Brain microvascular endothelial cell (primary cell): ENCODE data around the gene PRDM5.

Experiments
- DNase-seq: peaks from one replicate; pipeline ENCODE4 v3.0.0-alpha.2; 2020
- H3K27ac ChIP-seq: fragments of 250-450 bp; sonication (Bioruptor Pico); 2 replicates; pipeline ENCODE4 v1.5.1; 2020; ENCODE audit warnings: mild to moderate bottlenecking, moderate library complexity
- H3K27me3 ChIP-seq: fragments of 250-450 bp; sonication (Bioruptor Pico); replicated peaks from 2 replicates; pipeline ENCODE4 v1.5.1; 2020; ENCODE audit warnings: mild to moderate bottlenecking
- H3K36me3 ChIP-seq: fragments of 250-450 bp; sonication (Bioruptor Pico); replicated peaks from 2 replicates; pipeline ENCODE4 v1.5.1; 2020; ENCODE audit warnings: mild to moderate bottlenecking
- H3K4me3 ChIP-seq: 2 replicates; pipeline ENCODE4 v1.5.1; 2011; ENCODE audit warnings: low read depth, mild to moderate bottlenecking, control low read depth, low read length, moderate library complexity
- in situ Hi-C: cut with HindIII; loops from 2 replicates; pipeline ENCODE4 v1.10.0; 2017; ENCODE audit warnings: low sequenced_read_pairs, low pct_ligation_motif_present
- TF ChIP-seq, protein P1 (sequence below): IDR thresholded peaks from 2 replicates; pipeline ENCODE4 v1.5.1; 2011; ENCODE audit warnings: low read depth, mild to moderate bottlenecking, moderate library complexity, low read length, control low read depth, inconsistent platforms; ENCODE audit errors: missing control alignments

The PRDM5 gene

DNA sequence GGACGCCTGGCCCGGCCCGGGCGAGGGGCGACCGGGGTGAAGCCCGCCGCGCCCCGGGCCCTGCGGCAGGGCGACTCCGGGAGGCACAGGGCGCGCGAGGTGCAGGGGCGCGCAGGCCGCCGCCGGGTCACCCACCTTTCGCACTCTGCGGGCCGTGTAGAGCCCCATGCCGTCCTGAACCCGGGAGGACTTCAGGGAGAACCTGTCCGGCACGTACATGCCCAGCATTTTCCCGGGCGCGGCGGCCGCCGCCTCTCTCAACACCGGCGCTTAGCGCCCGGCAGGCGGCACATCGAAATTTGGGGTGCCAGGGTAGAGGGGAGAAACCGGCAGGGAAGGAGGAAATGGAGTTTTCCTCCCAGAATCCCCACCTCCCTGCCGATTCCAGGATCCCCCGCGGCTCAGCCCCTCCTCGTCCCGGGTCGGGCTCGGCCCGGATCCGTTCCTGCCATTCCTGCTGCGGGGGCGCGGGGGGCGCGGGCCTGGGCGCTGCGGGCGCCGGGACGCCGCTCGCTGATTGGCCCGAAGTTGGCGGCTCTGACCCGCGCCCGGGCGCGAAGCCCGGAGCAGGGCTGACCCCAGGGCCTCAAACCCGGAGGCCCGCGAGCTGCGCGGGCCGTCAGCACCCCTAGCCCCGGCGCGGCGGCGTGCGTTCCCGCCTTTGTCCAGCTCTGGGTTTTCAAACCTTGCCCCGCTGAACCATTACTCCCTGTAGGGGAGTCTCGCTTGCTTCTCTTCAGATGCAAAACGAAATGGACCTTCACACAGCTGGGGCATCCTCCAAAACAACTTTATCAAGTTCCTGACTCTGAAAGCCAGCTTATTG is at the start of gene PRDM5:
PRDM5 (minus strand) TSS at position 346 of the 826 bp plus-strand sequence; CDS start at position 228, 118 bp downstream.
- in situ Hi-C loops, result no loop called here
- peak within 1 kb of the TSS; percentile 72 for H3K4me3 ChIP-seq
- H3K36me3 ChIP-seq, result no peaks in the 10 kb centered on the region
- DNase-seq, result peak; percentile 16
- no peaks in the 10 kb centered on the region for H3K27me3 ChIP-seq
- H3K27ac ChIP-seq, result peak within 1 kb of the TSS; percentile 11
- TF ChIP-seq, protein P1, sequence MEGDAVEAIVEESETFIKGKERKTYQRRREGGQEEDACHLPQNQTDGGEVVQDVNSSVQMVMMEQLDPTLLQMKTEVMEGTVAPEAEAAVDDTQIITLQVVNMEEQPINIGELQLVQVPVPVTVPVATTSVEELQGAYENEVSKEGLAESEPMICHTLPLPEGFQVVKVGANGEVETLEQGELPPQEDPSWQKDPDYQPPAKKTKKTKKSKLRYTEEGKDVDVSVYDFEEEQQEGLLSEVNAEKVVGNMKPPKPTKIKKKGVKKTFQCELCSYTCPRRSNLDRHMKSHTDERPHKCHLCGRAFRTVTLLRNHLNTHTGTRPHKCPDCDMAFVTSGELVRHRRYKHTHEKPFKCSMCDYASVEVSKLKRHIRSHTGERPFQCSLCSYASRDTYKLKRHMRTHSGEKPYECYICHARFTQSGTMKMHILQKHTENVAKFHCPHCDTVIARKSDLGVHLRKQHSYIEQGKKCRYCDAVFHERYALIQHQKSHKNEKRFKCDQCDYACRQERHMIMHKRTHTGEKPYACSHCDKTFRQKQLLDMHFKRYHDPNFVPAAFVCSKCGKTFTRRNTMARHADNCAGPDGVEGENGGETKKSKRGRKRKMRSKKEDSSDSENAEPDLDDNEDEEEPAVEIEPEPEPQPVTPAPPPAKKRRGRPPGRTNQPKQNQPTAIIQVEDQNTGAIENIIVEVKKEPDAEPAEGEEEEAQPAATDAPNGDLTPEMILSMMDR, result peak; percentile 55

DNA sequence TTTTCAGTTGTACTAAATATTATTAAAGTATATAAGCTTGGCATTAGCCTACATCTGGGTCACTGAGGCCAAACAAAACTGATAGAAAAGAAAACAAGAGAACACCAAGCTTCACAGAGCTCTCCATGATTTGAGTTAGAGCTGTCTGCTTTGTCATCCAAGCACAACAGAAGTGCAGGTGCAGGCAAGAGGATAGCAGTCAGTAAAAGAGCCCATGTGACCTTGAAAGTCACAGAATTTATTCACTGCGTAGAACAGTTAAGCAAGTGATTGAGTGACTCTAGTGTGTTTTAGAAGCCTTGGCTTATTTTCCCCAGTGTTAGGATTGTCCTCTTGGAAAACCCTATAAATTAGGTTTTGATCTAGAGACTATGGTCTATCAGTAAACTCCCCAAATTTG is 49.4 kb upstream of the PRDM5 start:
- Histone ChIP-seq H3K27me3 (no peaks in the 10 kb centered on the region), H3K4me3 (no peak overlapping the region), H3K27ac (no peak overlapping the region), H3K36me3 (no peaks in the 10 kb centered on the region)
- no peak for DNase-seq
- in situ Hi-C loops, result no loop called here
- TF ChIP-seq, protein P1, result no peak

DNA sequence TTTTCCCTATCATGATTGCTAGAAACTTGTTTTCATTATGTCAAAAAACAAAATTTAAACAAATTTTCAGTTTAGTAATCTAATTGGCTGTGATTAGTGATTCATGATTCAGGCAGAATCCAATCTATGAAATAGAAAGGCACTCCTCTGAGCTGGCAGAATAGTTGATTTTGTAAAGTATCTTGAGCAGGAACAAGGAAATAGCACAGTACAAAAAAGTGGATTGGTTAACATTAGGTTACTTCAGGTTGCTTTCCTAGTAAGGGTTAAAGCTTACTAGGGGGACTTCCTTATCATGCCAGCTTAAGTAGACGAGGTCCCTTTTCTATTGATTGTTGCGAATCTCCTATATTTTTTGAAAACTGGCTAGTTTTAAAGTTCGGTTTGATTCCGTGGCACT is 43.4 kb upstream of the PRDM5 start:
- Histone ChIP-seq H3K36me3 (no peaks in the 10 kb centered on the region), H3K27ac (no peak overlapping the region), H3K4me3 (no peak overlapping the region), H3K27me3 (no peaks in the 10 kb centered on the region)
- DNase-seq, result no peak
- TF ChIP-seq, protein P1, result no peak
- in situ Hi-C loops, result no loop called here

DNA sequence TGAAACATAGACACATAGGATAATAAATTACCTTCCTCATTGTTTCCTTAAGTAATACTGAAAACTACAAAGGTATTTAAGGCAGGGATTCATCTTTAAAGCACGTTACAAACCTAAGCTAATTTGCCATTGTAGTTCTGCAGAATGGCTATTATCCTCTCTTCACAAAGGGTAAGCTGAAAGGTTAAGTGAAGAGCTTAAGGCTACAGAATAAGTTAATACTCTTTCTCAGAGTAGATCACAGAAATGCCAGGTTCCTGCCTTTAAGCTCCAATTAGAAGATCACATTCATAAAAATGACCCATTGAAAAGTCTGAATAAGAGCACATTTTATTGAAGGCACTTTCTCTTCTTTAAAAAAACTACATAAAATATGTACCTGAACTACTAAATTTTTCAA is 42.1 kb upstream of the PRDM5 start:
- TF ChIP-seq, protein P1, result no peak
- H3K27ac ChIP-seq, result no peak overlapping the region
- no peaks in the 10 kb centered on the region for H3K36me3 ChIP-seq
- no peak overlapping the region for H3K4me3 ChIP-seq
- in situ Hi-C loops, result no loop called here
- DNase-seq, result no peak
- H3K27me3 ChIP-seq, result no peaks in the 10 kb centered on the region

DNA sequence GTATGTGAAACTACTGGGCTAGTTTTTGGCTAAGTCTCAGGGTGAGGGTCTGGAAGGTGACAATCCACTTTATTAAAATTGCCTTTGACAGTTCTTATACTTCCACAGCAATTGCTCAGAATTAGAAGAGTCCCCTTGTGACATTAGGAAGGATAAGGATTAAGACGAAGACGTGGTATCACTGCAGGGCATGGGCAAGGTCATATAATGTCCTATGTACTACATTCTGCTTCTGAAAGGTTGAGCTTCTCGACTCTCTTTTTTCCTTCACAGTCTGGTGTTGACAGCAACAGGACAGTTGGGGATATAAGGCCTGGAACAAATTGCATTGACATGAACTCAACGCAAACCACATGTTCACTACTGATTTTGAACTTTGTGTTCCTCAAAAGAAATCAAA is 40.9 kb upstream of the PRDM5 start:
- no peaks in the 10 kb centered on the region for H3K27me3 ChIP-seq
- H3K27ac ChIP-seq, result no peak overlapping the region
- no peak for DNase-seq
- H3K4me3 ChIP-seq, result no peak overlapping the region
- no peaks in the 10 kb centered on the region for H3K36me3 ChIP-seq
- in situ Hi-C loops, result no loop called here
- TF ChIP-seq, protein P1, result no peak

DNA sequence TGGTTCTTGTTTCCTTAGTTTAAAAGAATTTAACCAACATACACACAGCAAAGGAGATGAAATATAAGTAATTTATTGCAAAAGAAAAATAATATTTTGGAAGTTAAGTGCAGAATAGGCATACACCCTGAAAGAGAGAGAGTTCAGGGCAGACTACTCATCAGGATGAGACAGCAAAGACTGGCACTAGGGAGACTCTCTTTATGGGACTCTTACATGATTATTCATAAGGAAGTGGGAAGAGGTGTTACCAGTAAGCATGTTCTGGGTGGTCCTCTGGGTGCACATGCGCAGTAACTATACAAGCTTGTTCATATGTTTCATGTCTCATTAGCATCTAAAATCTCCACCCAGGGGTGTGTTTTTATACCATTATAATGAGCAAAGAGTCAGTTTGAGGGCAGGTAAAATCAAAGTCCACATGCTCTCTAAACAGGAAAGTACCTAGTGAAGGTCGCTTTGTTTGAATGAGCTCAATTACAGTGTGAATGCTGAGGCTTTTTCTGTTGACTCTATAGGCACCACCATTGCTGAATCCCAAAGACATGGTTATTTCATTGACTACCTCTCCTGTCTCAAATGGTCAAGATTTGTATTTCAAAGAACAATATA is 38.2 kb upstream of the PRDM5 start:
- no peak overlapping the region for H3K27ac ChIP-seq
- H3K36me3 ChIP-seq, result no peaks in the 10 kb centered on the region
- H3K27me3 ChIP-seq, result no peaks in the 10 kb centered on the region
- TF ChIP-seq, protein P1, result no peak
- DNase-seq, result no peak
- no peak overlapping the region for H3K4me3 ChIP-seq
- in situ Hi-C loops, result no loop called here
